Trophoblast cell (in vitro differentiated cells and primary cell): ENCODE measurements around the gene NKIRAS1.

Experiments used
- DNase-seq, 2 donors: peaks; one replicate each; pipeline ENCODE4 v3.0.0-alpha.2; 2016
- H2AFZ ChIP-seq: 2 replicates; pipeline ENCODE4 v1.6.1; 2013; ENCODE audit warnings: low read length, moderate library complexity, mild to moderate bottlenecking; ENCODE audit not compliant: insufficient read depth, poor library complexity
- H2AK5ac ChIP-seq: 2 replicates; pipeline ENCODE4 v1.6.1; 2013; ENCODE audit warnings: mild to moderate bottlenecking, low read length
- H2BK120ac ChIP-seq: 2 replicates; pipeline ENCODE4 v1.6.1; 2013; ENCODE audit warnings: low read length, mild to moderate bottlenecking, moderate library complexity; ENCODE audit not compliant: insufficient read depth, poor library complexity
- H2BK12ac ChIP-seq: 2 replicates; pipeline ENCODE4 v1.6.1; 2013; ENCODE audit warnings: mild to moderate bottlenecking, low read length, moderate library complexity
- H2BK5ac ChIP-seq: 2 replicates; pipeline ENCODE4 v1.6.1; 2013; ENCODE audit warnings: low read length, low read depth, moderate library complexity, mild to moderate bottlenecking; ENCODE audit not compliant: poor library complexity
- H3K14ac ChIP-seq: 2 replicates; pipeline ENCODE4 v1.6.1; 2013; ENCODE audit warnings: mild to moderate bottlenecking, low read length
- H3K18ac ChIP-seq: 2 replicates; pipeline ENCODE4 v1.6.1; 2013; ENCODE audit warnings: mild to moderate bottlenecking, low read length
- H3K23ac ChIP-seq: 2 replicates; pipeline ENCODE4 v1.6.1; 2013; ENCODE audit warnings: low read length
- H3K27ac ChIP-seq: 2 replicates; pipeline ENCODE4 v1.5.1; 2013; ENCODE audit warnings: low read depth, mild to moderate bottlenecking, inconsistent platforms, low read length, moderate library complexity
- H3K27me3 ChIP-seq: 2 replicates; pipeline ENCODE4 v1.6.1; 2013; ENCODE audit warnings: inconsistent platforms, mild to moderate bottlenecking, low read length, moderate library complexity; ENCODE audit not compliant: insufficient read depth
- H3K36me3 ChIP-seq, 2 experiments: 1 replicate in 1 of 2; 2 replicates in 1 of 2; pipeline ENCODE4 v1.6.1; 2013; ENCODE audit warnings: low read length in 2 of 2, mild to moderate bottlenecking in 2 of 2, moderate library complexity in 1 of 2; ENCODE audit not compliant: insufficient read depth in 2 of 2, control insufficient read depth in 1 of 2
- H3K4ac ChIP-seq: 2 replicates; pipeline ENCODE4 v1.6.1; 2013; ENCODE audit warnings: low read depth, mild to moderate bottlenecking, low read length, moderate library complexity
- H3K4me1 ChIP-seq, 2 experiments: 1 replicate in 1 of 2; 2 replicates in 1 of 2; pipeline ENCODE4 v1.6.1; 2013; ENCODE audit warnings: low read length in 2 of 2, mild to moderate bottlenecking in 2 of 2, moderate library complexity in 1 of 2; ENCODE audit not compliant: insufficient read depth in 2 of 2, control insufficient read depth in 1 of 2
- H3K4me2 ChIP-seq: 2 replicates; pipeline ENCODE4 v1.6.1; 2013; ENCODE audit warnings: inconsistent platforms, mild to moderate bottlenecking, low read length, moderate library complexity
- H3K4me3 ChIP-seq: 2 replicates; pipeline ENCODE4 v1.5.1; 2013; ENCODE audit warnings: mild to moderate bottlenecking, low read depth, low read length, inconsistent platforms
- H3K79me1 ChIP-seq: one replicate; pipeline ENCODE4 v1.6.1; 2013; ENCODE audit warnings: low read length
- H3K79me2 ChIP-seq: 2 replicates; pipeline ENCODE4 v1.6.1; 2013; ENCODE audit warnings: low read length, mild to moderate bottlenecking; ENCODE audit not compliant: control insufficient read depth, insufficient read depth, poor library complexity
- H3K9ac ChIP-seq: 2 replicates; pipeline ENCODE4 v1.6.1; 2013; ENCODE audit warnings: mild to moderate bottlenecking, low read length
- H3K9me3 ChIP-seq: 2 replicates; pipeline ENCODE4 v1.6.1; 2013; ENCODE audit warnings: low read depth, mild to moderate bottlenecking, control low read depth, inconsistent platforms, low read length; ENCODE audit not compliant: insufficient read depth
- H4K12ac ChIP-seq: 2 replicates; pipeline ENCODE4 v1.6.1; 2013; ENCODE audit warnings: low read depth, mild to moderate bottlenecking, low read length, moderate library complexity
- H4K8ac ChIP-seq: 2 replicates; pipeline ENCODE4 v1.6.1; 2013; ENCODE audit warnings: low read depth, mild to moderate bottlenecking, low read length, moderate library complexity
- H4K91ac ChIP-seq: one replicate; pipeline ENCODE4 v1.6.1; 2013; ENCODE audit warnings: low read depth, mild to moderate bottlenecking, low read length, moderate library complexity
- WGBS: extraction: QIAGEN DNeasy Blood & Tissue Kit; methylation state at CpG from one replicate; pipeline ENCODE4 v1.1.7; 2013; ENCODE audit warnings: missing lambda C conversion rate; ENCODE audit not compliant: insufficient read length, insufficient coverage; ENCODE audit errors: extremely low coverage; 5-methylcytosine and 5-hydroxymethylcytosine counted together

Gene NKIRAS1

DNA sequence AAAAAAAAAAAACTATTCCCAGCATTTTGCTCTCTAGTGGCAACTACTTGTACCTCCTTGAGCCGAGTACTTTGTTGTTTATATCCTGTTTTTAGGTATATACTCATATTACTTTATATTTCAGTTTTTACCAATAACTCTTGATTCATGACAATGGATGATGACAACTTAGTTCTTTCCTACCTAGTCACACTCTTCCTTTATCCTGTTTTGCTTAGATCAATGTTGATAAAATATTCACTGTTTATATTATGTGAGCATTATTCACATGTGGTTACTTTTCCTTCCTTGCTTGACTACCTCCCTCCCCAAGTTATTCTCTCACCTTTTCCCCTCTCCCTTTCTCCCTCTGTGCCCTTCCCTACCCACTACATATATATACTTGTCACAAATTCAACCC is 53.7 kb downstream of the NKIRAS1 start:
- Histone ChIP-seq H4K8ac (no peak overlapping the region), H2BK5ac (no peak overlapping the region), H2AK5ac (no peak overlapping the region), H3K14ac (no peak overlapping the region), H3K27ac (no peak overlapping the region), H3K4ac (no peak overlapping the region), H3K4me3 (no peak overlapping the region), H3K79me1 (no peaks in the 10 kb centered on the region), H3K79me2 (no peaks in the 10 kb centered on the region), H4K12ac (no peak overlapping the region), H3K4me1 (peaks cover 18% of the 10 kb centered on the region in 2 experiments), H3K36me3 (peaks cover 5 to 6% of the 10 kb centered on the region in 2 experiments), H2BK120ac (no peak overlapping the region), H2BK12ac (no peak overlapping the region), H2AFZ (no peak overlapping the region), H4K91ac (no peak overlapping the region), H3K18ac (no peak overlapping the region), H3K9me3 (no peaks in the 10 kb centered on the region), H3K4me2 (no peak overlapping the region), H3K9ac (no peak overlapping the region), H3K23ac (no peak overlapping the region), H3K27me3 (no peaks in the 10 kb centered on the region)
- no peak for DNase-seq
- WGBS: no CpG with 5 or more reads among the region's 1 CpG

DNA sequence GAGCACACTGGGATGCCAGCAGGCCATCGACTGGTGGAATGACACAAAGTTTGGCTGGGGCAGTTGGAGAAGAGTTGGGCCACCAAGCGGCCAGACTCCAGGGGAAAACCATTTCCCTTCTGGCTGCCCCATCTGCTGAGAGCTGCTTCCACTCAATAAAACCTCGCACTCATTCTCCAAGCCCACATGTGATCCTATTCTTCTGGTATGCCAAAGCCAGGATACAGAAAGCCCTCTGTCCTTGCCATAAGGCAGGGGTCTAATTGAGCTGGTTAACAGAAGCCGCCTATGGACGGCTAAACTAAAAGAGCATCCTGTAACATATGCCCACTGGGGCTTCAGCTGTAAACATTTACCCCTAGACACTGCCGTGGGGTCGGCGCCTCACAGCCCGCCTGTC is 55.1 kb downstream of the NKIRAS1 start:
- peaks cover 18 to 20% of the 10 kb centered on the region in 2 experiments for H3K4me1 ChIP-seq
- no peak overlapping the region for H3K4me3 ChIP-seq
- no peak overlapping the region for H4K12ac ChIP-seq
- peaks cover 5 to 6% of the 10 kb centered on the region in 2 experiments for H3K36me3 ChIP-seq
- DNase-seq: peak in 1 of 2 donors; percentile 33
- no peak overlapping the region for H3K18ac ChIP-seq
- H3K4me2 ChIP-seq: no peak overlapping the region
- no peaks in the 10 kb centered on the region for H3K79me1 ChIP-seq
- H2BK120ac ChIP-seq: no peak overlapping the region
- H3K9ac ChIP-seq: no peak overlapping the region
- H3K79me2 ChIP-seq: peaks cover 1% of the 10 kb centered on the region
- no peak overlapping the region for H4K91ac ChIP-seq
- no peak overlapping the region for H3K27ac ChIP-seq
- no peak overlapping the region for H3K4ac ChIP-seq
- H2BK5ac ChIP-seq: no peak overlapping the region
- H3K27me3 ChIP-seq: no peaks in the 10 kb centered on the region
- H2AFZ ChIP-seq: no peak overlapping the region
- no peak overlapping the region for H3K23ac ChIP-seq
- H2BK12ac ChIP-seq: no peak overlapping the region
- no peak overlapping the region for H2AK5ac ChIP-seq
- H3K14ac ChIP-seq: no peak overlapping the region
- no CpG with 5 or more reads among the region's 9 CpGs for WGBS
- H4K8ac ChIP-seq: no peak overlapping the region
- no peaks in the 10 kb centered on the region for H3K9me3 ChIP-seq

GRCh38 chr3:23859839-23860382 is 56.9 kb downstream of the NKIRAS1 start:
- no peak overlapping the region for H3K4me3 ChIP-seq
- H4K91ac ChIP-seq: no peak overlapping the region
- H2AK5ac ChIP-seq: no peak overlapping the region
- H3K9me3 ChIP-seq: no peaks in the 10 kb centered on the region
- no peak overlapping the region for H4K8ac ChIP-seq
- no peak overlapping the region for H2BK120ac ChIP-seq
- no peak overlapping the region for H3K4ac ChIP-seq
- no peaks in the 10 kb centered on the region for H3K27me3 ChIP-seq
- H2AFZ ChIP-seq: no peak overlapping the region
- no peak overlapping the region for H2BK5ac ChIP-seq
- no peak overlapping the region for H3K27ac ChIP-seq
- no peak overlapping the region for H3K4me2 ChIP-seq
- peaks cover 5 to 6% of the 10 kb centered on the region in 2 experiments for H3K36me3 ChIP-seq
- no peak overlapping the region for H3K14ac ChIP-seq
- no peak overlapping the region for H4K12ac ChIP-seq
- no peak overlapping the region for H3K23ac ChIP-seq
- peaks cover 8 to 10% of the 10 kb centered on the region in 2 experiments for H3K4me1 ChIP-seq
- peaks cover 2% of the 10 kb centered on the region for H3K79me2 ChIP-seq
- no peak overlapping the region for H3K18ac ChIP-seq
- H3K79me1 ChIP-seq: no peaks in the 10 kb centered on the region
- no peak overlapping the region for H3K9ac ChIP-seq
- H2BK12ac ChIP-seq: no peak overlapping the region
- WGBS: no CpG with 5 or more reads among the region's 7 CpGs
- no peak for DNase-seq

- Histone ChIP-seq H2AK5ac (no peak overlapping the region), H3K27me3 (no peaks in the 10 kb centered on the region), H3K14ac (no peak overlapping the region), H3K23ac (no peak overlapping the region), H3K79me1 (no peaks in the 10 kb centered on the region), H3K4ac (no peak overlapping the region), H4K12ac (no peak overlapping the region), H2BK5ac (no peak overlapping the region), H3K79me2 (peaks cover 2% of the 10 kb centered on the region), H4K8ac (no peak overlapping the region), H3K9me3 (no peaks in the 10 kb centered on the region), H3K4me3 (no peak overlapping the region), H3K9ac (no peak overlapping the region), H3K4me1 (peaks cover 5 to 7% of the 10 kb centered on the region in 2 experiments), H2AFZ (no peak overlapping the region), H3K4me2 (no peak overlapping the region), H2BK12ac (no peak overlapping the region), H3K18ac (no peak overlapping the region), H3K36me3 (peaks cover 5 to 6% of the 10 kb centered on the region in 2 experiments), H4K91ac (no peak overlapping the region), H3K27ac (no peak overlapping the region), H2BK120ac (no peak overlapping the region)
- peak; percentile 66 to 73 for DNase-seq
- no CpG with 5 or more reads among the region's 1 CpG for WGBS
Observed at GRCh38 chr3:23859012-23859743, 57.6 kb downstream of the NKIRAS1 start.
